ENCODE data around the gene KCNIP4. TPM values are rescaled to one million over a fixed set of nuclear protein-coding genes. Genes with fewer than 3 reads are reported as not detected.

Gene KCNIP4
- total and polyA plus RNA-seq, 2 donors (not counting 3 experiments of a cell fraction or from before 2014, with no cell fraction given), result not detected

DNA sequence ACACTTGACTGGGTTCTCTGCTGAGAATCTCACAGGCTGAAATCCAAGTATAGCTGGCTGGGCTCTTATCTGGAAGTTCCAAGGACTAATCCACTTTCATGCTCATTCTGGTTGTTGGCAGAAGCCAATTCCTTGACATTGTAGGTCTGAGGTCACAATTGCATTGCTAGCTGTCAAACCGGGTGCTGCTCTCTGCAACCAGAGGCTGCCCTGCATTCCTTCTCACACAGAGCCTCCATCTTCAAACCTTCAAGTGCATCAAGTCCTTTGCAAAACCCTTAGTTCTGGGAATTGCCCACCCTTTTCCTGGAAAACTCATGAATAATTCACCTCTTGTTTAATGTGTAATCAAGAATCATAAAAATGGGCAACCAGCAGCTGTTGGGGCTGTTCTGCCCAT lies 404.2 kb downstream of the KCNIP4 start:
- Histone ChIP-seq H2AFZ (ENCODE audit: low read depth, low read length) (no peak overlapping the region), H3K27me3 (ENCODE audit: control insufficient read depth in 2 of 2, insufficient read depth in 2 of 2, low read length in 2 of 2) (no peaks in the 10 kb centered on the region), H3K9ac (replicated peaks; ENCODE audit: extremely low read depth, insufficient read depth, low read length) (no peak overlapping the region), H3K9me3 (replicated peaks; ENCODE audit: control insufficient read depth, insufficient read depth, low read length) (no peaks in the 10 kb centered on the region), H3K36me3 (ENCODE audit: control insufficient read depth in 2 of 2, extremely low read depth in 1 of 2, insufficient read depth in 2 of 2, low read length in 2 of 2) (no peaks in the 10 kb centered on the region), H3K79me2 (ENCODE audit: control insufficient read depth, insufficient read depth, low read length) (no peaks in the 10 kb centered on the region), H3K27ac (ENCODE audit: insufficient read depth, low read depth, low read length) (no peak overlapping the region), H3K4me2 (ENCODE audit: insufficient read depth, low read length) (no peak overlapping the region), H3K4me1 (ENCODE audit: control insufficient read depth, extremely low read depth, insufficient read depth, low read length) (no peaks in the 10 kb centered on the region), H3K9me1 (replicated peaks; ENCODE audit: control insufficient read depth, extremely low read depth, insufficient read depth, low read length) (no peaks in the 10 kb centered on the region), H4K20me1 (replicated peaks; ENCODE audit: control insufficient read depth, extremely low read depth, insufficient read depth, low read length) (no peaks in the 10 kb centered on the region), H3K4me3 (replicated peaks in 1 of 3; ENCODE audit: insufficient read depth in 1 of 3, low read depth in 1 of 3, low read length in 3 of 3) (no peak overlapping the region)
- intact Hi-C loops (cut with micrococcal nuclease) (no loop called here), dilution Hi-C loops (cut with MboI; ENCODE audit: extremely low pct_ligation_motif_present, low sequenced_read_pairs) (loop anchor here (25.0 kb wide), 1 partner anchor 218 kb away; no protein-coding TSS in a partner anchor)
- TF ChIP-seq JUN (IDR thresholded peaks at IDR 0.05; ENCODE audit: borderline replicate concordance, insufficient read depth, insufficient read length, low read depth) (no peak), MYC (IDR thresholded peaks at IDR 0.05; ENCODE audit: low read depth, low read length) (no peak), EZH2 (IDR thresholded peaks at IDR 0.05; ENCODE audit: borderline replicate concordance, low read depth, low read length, severe bottlenecking) (no peak), POLR2A (IDR thresholded peaks at IDR 0.05; ENCODE audit: low read depth, low read length) (no peak), GATA2 (IDR thresholded peaks at IDR 0.05; ENCODE audit: insufficient read depth, insufficient read length, low read depth, low read length) (no peak), POLR2AphosphoS5 (IDR thresholded peaks at IDR 0.05; ENCODE audit: insufficient read depth, low read depth, low read length) (no peak), FOS (IDR thresholded peaks at IDR 0.05; ENCODE audit: borderline replicate concordance, insufficient read depth, low read length) (no peak)
- TF ChIP-seq, protein P1, sequence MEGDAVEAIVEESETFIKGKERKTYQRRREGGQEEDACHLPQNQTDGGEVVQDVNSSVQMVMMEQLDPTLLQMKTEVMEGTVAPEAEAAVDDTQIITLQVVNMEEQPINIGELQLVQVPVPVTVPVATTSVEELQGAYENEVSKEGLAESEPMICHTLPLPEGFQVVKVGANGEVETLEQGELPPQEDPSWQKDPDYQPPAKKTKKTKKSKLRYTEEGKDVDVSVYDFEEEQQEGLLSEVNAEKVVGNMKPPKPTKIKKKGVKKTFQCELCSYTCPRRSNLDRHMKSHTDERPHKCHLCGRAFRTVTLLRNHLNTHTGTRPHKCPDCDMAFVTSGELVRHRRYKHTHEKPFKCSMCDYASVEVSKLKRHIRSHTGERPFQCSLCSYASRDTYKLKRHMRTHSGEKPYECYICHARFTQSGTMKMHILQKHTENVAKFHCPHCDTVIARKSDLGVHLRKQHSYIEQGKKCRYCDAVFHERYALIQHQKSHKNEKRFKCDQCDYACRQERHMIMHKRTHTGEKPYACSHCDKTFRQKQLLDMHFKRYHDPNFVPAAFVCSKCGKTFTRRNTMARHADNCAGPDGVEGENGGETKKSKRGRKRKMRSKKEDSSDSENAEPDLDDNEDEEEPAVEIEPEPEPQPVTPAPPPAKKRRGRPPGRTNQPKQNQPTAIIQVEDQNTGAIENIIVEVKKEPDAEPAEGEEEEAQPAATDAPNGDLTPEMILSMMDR (IDR thresholded peaks at IDR 0.05; ENCODE audit: extremely low read depth in 1 of 2, insufficient read depth in 1 of 2, low read depth in 1 of 2, low read length in 2 of 2), result no peak
- TF ChIP-seq, protein P2, sequence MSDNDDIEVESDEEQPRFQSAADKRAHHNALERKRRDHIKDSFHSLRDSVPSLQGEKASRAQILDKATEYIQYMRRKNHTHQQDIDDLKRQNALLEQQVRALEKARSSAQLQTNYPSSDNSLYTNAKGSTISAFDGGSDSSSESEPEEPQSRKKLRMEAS (IDR thresholded peaks at IDR 0.05; ENCODE audit: insufficient read depth, insufficient read length), result no peak
- FAIRE-seq (no peak), DNase-seq (ENCODE audit: low read depth, low spot score) (no peak)
- ChIA-PET CTCF (interaction anchor here (2.2 kb wide), 1 partner anchor 11 kb away, joined by 4 read pairs; no protein-coding TSS in a partner anchor), POLR2A (no interaction called here)
- BruUV-seq (replicated peaks), result no TSS peak

All from endothelial cell of umbilical vein (primary cell).